CD4-positive, alpha-beta T cell treated with Interferon alpha-2 for 1 hour (primary cell): Measurements from ENCODE around the gene SPINK6.

Experiments used
- DNase-seq, 2 donors: peaks; one replicate each; pipeline ENCODE4 v3.0.0-alpha.2; 2020 to 2022

Gene SPINK6

GRCh38 chr5:148224117-148224742, 21.4 kb downstream of the SPINK6 start:
- no peak for DNase-seq

DNA sequence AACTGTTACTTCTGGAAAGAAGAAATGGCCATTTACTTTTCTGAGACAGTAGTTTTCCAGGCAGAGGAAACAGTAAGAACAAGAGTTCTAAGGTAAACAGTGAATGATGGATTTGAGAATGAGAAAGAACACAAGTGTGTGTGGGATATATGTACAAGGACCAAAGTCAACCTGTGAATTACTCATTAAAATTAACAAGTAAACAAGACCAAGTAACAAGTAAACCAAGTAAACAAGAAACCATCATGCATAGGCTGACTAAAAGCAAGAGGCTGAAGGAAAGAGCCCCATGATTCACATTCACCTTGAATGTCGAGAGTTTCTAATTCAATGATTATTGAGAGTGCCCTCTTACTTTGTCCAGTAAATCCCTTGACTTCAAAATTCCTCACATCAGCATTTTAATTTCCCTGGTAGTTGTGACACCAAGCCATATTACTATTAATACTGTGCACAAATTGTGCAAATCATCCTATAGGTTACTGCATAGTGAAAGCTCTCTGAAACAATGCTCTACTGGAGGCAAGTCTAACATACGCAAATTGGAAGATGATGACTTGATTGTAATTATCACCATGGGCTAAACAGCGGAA, 25.6 kb downstream of the SPINK6 start:
- no peak for DNase-seq

GRCh38 chr5:148229840-148230239, 27.0 kb downstream of the SPINK6 start:
- no peak for DNase-seq

- DNase-seq, result no peak
Measured at GRCh38 chr5:148230240-148230639, 27.4 kb downstream of the SPINK6 start.

DNA sequence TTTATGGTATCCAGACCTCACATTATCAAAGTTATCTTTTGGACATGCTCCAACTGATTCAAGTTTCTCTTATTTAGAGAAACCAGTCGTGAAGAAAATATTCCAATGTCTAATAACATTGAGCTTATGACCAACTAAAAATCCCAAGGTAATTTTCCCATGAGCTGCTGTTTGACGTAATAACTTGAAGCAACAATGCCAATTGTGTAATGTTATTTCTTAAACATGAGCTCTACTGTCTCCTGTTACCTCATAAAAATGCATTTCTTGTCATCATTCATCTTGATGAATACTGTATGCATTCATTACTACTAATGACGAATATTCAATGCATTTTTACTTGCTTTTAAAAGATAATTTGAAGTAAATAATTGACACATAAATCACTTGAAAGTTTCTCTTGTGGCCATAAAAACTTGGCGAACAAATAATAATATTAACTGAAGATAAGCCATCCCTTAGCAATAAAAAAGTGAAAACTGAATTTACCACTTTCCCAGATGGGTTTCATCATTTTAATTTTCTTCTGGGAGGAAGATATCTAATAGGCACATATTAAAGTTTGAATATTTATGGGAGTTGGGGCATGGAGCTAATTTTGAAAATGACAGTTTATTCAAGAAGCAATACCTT, 35.1 kb downstream of the SPINK6 start:
- DNase-seq, result no peak

GRCh38 chr5:148238418-148238794, 35.6 kb downstream of the SPINK6 start, which contains the start of gene MARCOL:
Gene MARCOL (plus strand): TSS chr5:148238525. CDS start chr5:148238598, 73 bp downstream.
- no peak for DNase-seq

DNA sequence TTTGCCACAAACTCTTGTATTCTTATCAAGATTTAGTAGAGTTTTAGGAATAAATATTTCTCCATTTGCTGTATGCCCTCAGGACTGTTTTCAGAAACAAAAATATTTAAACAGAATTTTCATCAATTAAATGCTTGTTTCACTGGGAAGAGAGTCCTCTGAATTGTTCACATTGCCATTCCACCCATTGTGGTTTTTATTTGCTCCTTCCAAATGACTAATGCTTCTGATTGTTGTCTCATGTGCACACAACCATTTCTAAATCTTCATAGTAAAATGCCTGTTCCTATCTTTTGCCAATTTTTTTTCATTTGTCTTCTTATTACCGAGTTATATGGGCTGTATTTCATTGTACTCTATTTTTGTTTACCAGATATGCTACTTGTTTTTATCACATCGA, 46.1 kb downstream of the SPINK6 start:
- DNase-seq, result no peak

GRCh38 chr5:148255456-148255855, 52.6 kb downstream of the SPINK6 start:
- DNase-seq, result no peak

DNA sequence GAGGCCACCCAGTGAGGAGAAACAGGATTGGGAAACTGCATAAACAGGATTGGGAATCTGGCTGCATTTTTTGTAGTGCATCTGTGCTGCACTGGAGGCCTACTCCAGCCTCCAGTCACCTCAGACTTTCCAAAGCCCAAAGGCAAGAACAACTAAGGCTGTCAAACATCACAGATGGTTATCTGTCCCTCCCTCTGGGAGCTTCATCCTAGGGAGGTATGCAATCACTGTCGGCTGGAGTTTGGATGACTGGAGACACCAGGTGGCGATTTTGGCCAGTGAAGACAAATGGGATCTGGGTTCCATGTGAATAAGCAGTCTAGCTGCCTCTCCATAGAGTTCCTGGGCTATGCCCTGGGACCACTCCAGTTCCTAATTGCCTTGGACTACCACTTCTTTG, 56.4 kb downstream of the SPINK6 start:
- DNase-seq, result no peak

DNA sequence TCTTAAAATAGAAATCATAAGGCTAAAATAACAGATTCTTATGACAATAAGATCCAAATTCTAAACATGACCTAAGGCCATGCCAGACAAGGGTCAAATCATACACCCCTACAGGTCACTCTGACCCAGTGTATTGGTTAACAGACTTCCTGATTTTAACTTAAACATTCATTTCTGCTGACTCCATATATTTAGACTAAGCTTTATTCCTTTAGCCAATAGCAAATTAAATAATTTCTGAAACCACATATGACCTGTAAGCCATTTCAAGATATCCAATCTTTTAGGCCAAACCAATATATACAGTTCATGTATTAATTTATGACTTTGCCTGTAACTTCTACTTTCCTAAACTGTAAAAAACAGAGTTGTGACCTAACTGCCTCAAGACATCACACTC, 58.4 kb downstream of the SPINK6 start:
- DNase-seq, result no peak
